GM21619 (cell line): ENCODE data around the gene KLHL21.
A peak's percentile ranks its signal among the peaks of the same experiment; 100 is the strongest.
"Not testable (repeated sequence)": the region's sequence is repeated elsewhere in the genome, so short reads cannot be mapped to it uniquely, and the experiment has no call there.

Experiments
- ATAC-seq: cut with Tn5 transposase; IDR thresholded peaks from one replicate; pipeline ENCODE4 v1.9.1; 2021; ENCODE audit not compliant: unreplicated experiment

The KLHL21 gene

GRCh38 chr1:6585081-6585722 is 17.5 kb downstream of the KLHL21 start:
- ATAC-seq, result no peak

- ATAC-seq, result no peak
These were observed 18.3 kb downstream of the KLHL21 start for GRCh38 chr1:6584126-6585080.

GRCh38 chr1:6582370-6582769 is 20.3 kb downstream of the KLHL21 start:
- ATAC-seq, result no peak

GRCh38 chr1:6581561-6582305 is 20.9 kb downstream of the KLHL21 start:
- ATAC-seq, result no peak

- ATAC-seq, result no peak
These were observed 21.9 kb downstream of the KLHL21 start for GRCh38 chr1:6580593-6581409.

- ATAC-seq, result no peak
These were observed 22.5 kb downstream of the KLHL21 start for GRCh38 chr1:6580119-6580592.

GRCh38 chr1:6579374-6580118 is 23.1 kb downstream of the KLHL21 start, which contains the start of gene ZBTB48:
ZBTB48 (plus strand) TSS chr1:6579994; CDS start chr1:6580610, 616 bp downstream.
- peak; percentile 92 for ATAC-seq

GRCh38 chr1:6578624-6579373 is 23.9 kb downstream of the KLHL21 start:
- ATAC-seq, result no peak

GRCh38 chr1:6577831-6578525 is 24.7 kb downstream of the KLHL21 start:
- no peak for ATAC-seq

- ATAC-seq, result no peak
These were observed 27.9 kb downstream of the KLHL21 start for GRCh38 chr1:6574818-6575217.

GRCh38 chr1:6574025-6574620 is 28.5 kb downstream of the KLHL21 start:
- ATAC-seq, result no peak

- ATAC-seq, result no peak
These were observed 29.9 kb downstream of the KLHL21 start for GRCh38 chr1:6572653-6573383.

GRCh38 chr1:6570987-6571386 is 31.7 kb downstream of the KLHL21 start:
- ATAC-seq, result no peak

GRCh38 chr1:6570100-6570499 is 32.6 kb downstream of the KLHL21 start:
- ATAC-seq, result no peak

GRCh38 chr1:6569033-6569432 is 33.6 kb downstream of the KLHL21 start:
- no peak for ATAC-seq

GRCh38 chr1:6560267-6560666 is 42.4 kb downstream of the KLHL21 start:
- ATAC-seq, result no peak

- ATAC-seq, result not testable (repeated sequence)
These were observed 43.5 kb downstream of the KLHL21 start for GRCh38 chr1:6559161-6559560.
